Activated T-cell treated with anti-CD3 and anti-CD28 coated beads for 48 hours (primary cell): ENCODE results near the gene ATXN2L.
A peak's percentile ranks its signal among the peaks of the same experiment; 100 is the strongest.
"Not testable (repeated sequence)": the region's sequence is repeated elsewhere in the genome, so short reads cannot be mapped to it uniquely, and the experiment has no call there.

Source experiments
- DNase-seq: peaks from one replicate; pipeline ENCODE4 v3.0.0-alpha.2; 2020; ENCODE audit warnings: low read depth

ATXN2L gene

GRCh38 chr16:28836761-28837064 lies 13.9 kb downstream of the ATXN2L start:
- no peak for DNase-seq

GRCh38 chr16:28837672-28838557 lies 15.1 kb downstream of the ATXN2L start:
- DNase-seq, result no peak

GRCh38 chr16:28838558-28838918 lies 15.7 kb downstream of the ATXN2L start:
- DNase-seq, result no peak

GRCh38 chr16:28839004-28839639 lies 16.3 kb downstream of the ATXN2L start:
- no peak for DNase-seq

- DNase-seq, result no peak
These were observed 17.1 kb downstream of the ATXN2L start for GRCh38 chr16:28839899-28840298.

- DNase-seq, result no peak
These were observed 19.9 kb downstream of the ATXN2L start for GRCh38 chr16:28842696-28843095.

- no peak for DNase-seq
These were observed 21.0 kb downstream of the ATXN2L start for GRCh38 chr16:28843766-28844165.

- no peak for DNase-seq
These were observed 21.6 kb downstream of the ATXN2L start for GRCh38 chr16:28844226-28844885.

GRCh38 chr16:28845293-28845692 lies 22.5 kb downstream of the ATXN2L start:
- no peak for DNase-seq

- DNase-seq, result no peak
These were observed 22.9 kb downstream of the ATXN2L start for GRCh38 chr16:28845761-28846079.

- peak; percentile 97 for DNase-seq
These were observed 23.5 kb downstream of the ATXN2L start, which contains the start of gene TUFM for GRCh38 chr16:28846080-28846932. Gene TUFM (minus strand): TSS chr16:28846348. CDS start chr16:28846269, 79 bp downstream.

GRCh38 chr16:28846933-28847273 lies 24.1 kb downstream of the ATXN2L start:
- no peak for DNase-seq

- DNase-seq, result no peak
These were observed 35.6 kb downstream of the ATXN2L start for GRCh38 chr16:28858421-28858820.

- no peak for DNase-seq
These were observed 36.5 kb downstream of the ATXN2L start for GRCh38 chr16:28859326-28859725.

GRCh38 chr16:28863929-28864793 lies 41.4 kb downstream of the ATXN2L start:
- no peak for DNase-seq

- DNase-seq, result no peak
These were observed 42.3 kb downstream of the ATXN2L start for GRCh38 chr16:28865001-28865688.

- DNase-seq, result no peak
These were observed 43.1 kb downstream of the ATXN2L start for GRCh38 chr16:28865722-28866453.

GRCh38 chr16:28866454-28866804 lies 43.6 kb downstream of the ATXN2L start:
- no peak for DNase-seq

- no peak for DNase-seq
These were observed 44.4 kb downstream of the ATXN2L start for GRCh38 chr16:28867241-28867640.

GRCh38 chr16:28867646-28868045 lies 44.8 kb downstream of the ATXN2L start:
- not testable (repeated sequence) for DNase-seq
